CD4-positive, alpha-beta T cell treated with Interleukin-1 beta for 1 hour (primary cell): ENCODE results near the gene OLIG3.

Experiments
- DNase-seq, 2 donors: peaks; one replicate each; pipeline ENCODE4 v3.0.0-alpha.2; 2020 to 2022

OLIG3 gene

GRCh38 chr6:137465378-137466009 lies 28.7 kb downstream of the OLIG3 start:
- DNase-seq = no peak

- DNase-seq = no peak
Measured at GRCh38 chr6:137452333-137452894, 41.8 kb downstream of the OLIG3 start.

- no peak for DNase-seq
Measured at GRCh38 chr6:137443901-137444300, 50.3 kb downstream of the OLIG3 start.
